Measurements from ENCODE around the gene TRIP10.
A peak's percentile ranks its signal among the peaks of the same experiment; 100 is the strongest.
"Not testable (repeated sequence)": the region's sequence is repeated elsewhere in the genome, so short reads cannot be mapped to it uniquely, and the experiment has no call there.

The TRIP10 gene

DNA sequence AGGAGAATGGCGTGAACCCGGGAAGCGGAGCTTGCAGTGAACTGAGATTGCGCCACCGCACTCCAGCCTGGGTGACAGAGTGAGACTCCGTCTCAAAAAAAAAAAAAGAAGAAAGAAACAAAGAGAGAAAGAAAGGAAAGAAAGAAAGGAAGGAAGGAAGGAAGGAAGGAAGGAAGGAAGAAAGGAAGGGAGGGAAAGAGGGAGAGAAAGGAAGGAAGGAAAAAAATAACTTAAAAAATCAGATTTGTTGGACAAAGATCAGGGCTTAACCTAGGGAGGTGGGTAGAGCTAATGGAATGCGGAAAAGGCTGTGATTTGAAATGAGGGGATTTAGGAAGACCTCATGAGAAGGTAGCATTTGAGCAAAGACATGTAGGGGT lies 32.2 kb downstream of the TRIP10 start:
- not testable (repeated sequence) for H3K27me3 Mint-ChIP-seq (ENCODE audit: low read depth)
- peak overlapping the region; percentile 89 for H3K27ac Mint-ChIP-seq
- peak overlapping the region; percentile 56 for H3K4me3 Mint-ChIP-seq
- H3K9me3 Mint-ChIP-seq: peaks cover 12% of the 10 kb centered on the region
- peaks cover 27% of the 10 kb centered on the region for H3K36me3 Mint-ChIP-seq (ENCODE audit: low read depth)
- peaks cover 46% of the 10 kb centered on the region for H3K4me1 Mint-ChIP-seq (ENCODE audit: low read depth)

DNA sequence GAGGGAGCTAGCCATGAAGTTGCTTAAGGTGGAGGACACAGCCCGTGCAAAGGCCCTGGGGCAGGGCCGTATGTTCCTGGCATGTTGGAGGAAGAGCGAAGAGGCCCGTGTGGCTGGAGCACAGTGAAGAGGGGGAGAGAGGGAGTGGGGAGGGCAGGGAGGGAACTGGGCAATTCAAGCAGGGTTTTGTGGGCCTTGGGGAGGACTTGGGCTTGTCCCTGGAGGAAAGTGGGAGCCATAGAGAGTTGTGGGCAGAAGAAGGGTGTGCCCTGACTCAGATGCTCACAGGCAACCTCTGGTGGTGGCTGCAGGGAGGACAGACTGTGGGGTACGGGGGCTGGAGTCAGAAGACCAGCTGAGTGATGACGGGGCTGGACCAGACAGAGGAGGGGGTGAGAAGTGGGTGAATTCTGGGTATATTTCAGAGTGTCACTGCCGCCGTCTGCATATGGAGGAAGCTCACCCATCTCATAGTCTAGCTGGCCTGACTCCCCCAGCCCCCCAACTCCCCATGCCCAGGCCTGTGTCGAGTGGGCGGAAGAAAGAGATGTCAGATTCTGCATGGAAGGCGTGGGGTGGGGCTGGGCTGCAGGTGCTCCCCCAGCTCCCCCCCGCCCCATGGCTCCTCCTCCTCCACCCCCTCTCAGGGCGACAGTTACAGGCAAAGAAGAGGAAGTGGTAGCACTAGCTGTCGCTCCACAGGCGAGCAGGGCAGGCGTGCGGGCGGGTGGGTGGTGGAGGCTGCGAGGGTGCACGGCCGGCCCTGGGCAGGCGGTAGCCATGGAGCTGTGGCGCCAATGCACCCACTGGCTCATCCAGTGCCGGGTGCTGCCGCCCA lies 32.8 kb downstream of the TRIP10 start, which contains the start of gene VAV1:
Gene VAV1 (plus strand): TSS at position 681 of the 838 bp plus-strand sequence. CDS start 100 bp downstream, at position 781.
- peak within 1 kb of the TSS; percentile 89 for H3K27ac Mint-ChIP-seq
- peaks cover 32% of the 10 kb centered on the region for H3K36me3 Mint-ChIP-seq (ENCODE audit: low read depth)
- peaks cover 12% of the 10 kb centered on the region for H3K9me3 Mint-ChIP-seq
- H3K4me3 Mint-ChIP-seq: peak within 1 kb of the TSS; percentile 95
- no peaks in the 10 kb centered on the region for H3K27me3 Mint-ChIP-seq (ENCODE audit: low read depth)
- H3K4me1 Mint-ChIP-seq (ENCODE audit: low read depth): peaks cover 46% of the 10 kb centered on the region

DNA sequence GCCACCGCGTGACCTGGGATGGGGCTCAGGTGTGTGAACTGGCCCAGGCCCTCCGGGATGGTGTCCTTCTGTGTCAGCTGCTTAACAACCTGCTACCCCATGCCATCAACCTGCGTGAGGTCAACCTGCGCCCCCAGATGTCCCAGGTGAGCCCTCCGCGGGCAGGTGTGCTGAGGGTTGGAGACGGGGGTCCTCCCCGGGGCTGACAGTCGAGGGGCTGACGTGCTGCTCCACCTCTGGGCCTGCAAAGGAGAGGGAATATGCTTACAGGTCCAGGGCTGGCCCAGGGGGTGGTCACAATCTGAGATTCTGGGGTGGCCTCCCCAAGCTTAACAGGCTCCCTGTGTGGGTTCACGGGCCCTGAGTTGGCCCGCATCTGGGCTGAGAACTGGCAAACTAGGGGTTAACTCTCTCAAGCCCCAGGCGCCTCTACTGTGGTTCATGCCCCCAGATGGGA lies 33.4 kb downstream of the TRIP10 start:
- Mint-ChIP-seq H3K4me3 (peak overlapping the region; percentile 95), H3K4me1 (ENCODE audit: low read depth) (peaks cover 50% of the 10 kb centered on the region), H3K36me3 (ENCODE audit: low read depth) (peaks cover 37% of the 10 kb centered on the region), H3K27ac (peak overlapping the region; percentile 89), H3K27me3 (ENCODE audit: low read depth) (no peaks in the 10 kb centered on the region), H3K9me3 (peaks cover 12% of the 10 kb centered on the region)

DNA sequence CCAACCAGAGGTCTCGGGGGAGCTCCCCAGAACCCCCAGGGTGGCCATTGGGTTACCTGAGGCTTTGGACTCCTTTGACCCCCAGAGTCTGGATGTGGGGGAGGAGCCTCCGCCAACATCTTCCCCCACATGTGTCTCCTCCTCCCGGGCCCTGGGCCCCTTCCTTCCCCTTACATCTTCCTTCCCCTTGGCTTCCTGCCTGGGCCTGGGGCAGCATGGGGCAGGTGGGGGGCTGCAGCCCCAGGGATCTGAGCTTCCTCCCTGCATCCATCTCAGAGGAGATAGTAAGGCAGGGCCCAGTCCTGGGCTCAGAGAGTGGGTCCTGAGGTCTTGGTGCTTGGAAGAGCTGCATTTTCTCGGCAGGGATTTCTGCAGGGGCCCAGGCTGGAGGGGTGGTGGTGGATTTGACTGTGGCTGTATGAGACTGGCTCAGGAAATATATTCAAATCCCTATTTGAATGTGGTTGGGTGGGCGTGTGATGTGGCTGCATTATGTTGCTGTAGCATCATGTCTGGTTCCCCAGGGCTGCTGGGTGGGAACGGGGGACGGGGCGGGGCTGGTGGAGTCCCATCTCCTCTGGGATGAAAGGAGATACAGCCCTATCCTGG lies 33.9 kb downstream of the TRIP10 start:
- peaks cover 12% of the 10 kb centered on the region for H3K9me3 Mint-ChIP-seq
- H3K36me3 Mint-ChIP-seq (ENCODE audit: low read depth): peaks cover 40% of the 10 kb centered on the region
- H3K4me3 Mint-ChIP-seq: peak overlapping the region; percentile 95
- H3K27me3 Mint-ChIP-seq (ENCODE audit: low read depth): no peaks in the 10 kb centered on the region
- peak overlapping the region; percentile 89 for H3K27ac Mint-ChIP-seq
- H3K4me1 Mint-ChIP-seq (ENCODE audit: low read depth): peaks cover 50% of the 10 kb centered on the region

DNA sequence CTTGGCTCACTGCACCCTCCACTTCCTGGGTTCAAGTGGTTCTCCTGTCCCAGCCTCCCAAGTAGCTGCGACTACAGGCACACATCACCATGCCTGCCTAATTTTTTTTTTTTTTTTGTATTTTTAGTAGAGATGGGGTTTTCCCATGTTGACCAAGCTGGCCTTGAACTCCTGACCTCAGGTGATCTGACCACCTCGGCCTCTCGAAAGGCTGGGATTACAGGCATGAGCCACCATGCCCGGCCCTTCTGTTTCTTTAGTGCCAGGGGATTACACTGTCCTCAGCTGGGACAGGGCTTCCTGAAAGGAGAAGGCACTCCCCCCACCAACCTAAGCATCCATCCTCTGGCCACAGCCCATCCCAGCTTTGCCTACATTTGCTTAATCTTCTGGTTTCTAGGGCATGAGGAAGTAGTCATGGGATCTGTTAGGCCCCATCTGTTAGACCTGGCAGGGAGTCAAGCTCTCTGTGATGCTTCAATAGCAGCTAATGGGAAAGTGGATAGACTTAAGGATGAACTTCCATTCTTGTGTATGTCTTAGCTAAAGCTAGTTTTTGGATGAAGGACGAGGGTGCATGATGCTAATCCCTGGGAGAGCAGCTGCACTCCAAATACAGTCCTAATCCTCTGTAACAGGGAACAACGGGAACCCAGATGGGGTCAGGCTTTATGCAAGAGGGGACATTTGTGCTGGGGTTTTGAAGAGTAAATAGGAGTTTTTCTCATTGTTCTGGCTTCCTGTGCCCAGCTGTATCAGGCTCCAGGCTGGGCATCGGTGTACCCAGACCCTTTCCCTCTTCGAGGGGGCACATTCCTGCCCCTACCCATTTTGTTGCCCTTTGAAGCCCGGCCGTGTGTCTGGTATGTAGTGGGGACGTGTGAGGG lies 35.6 kb downstream of the TRIP10 start:
- H3K4me1 Mint-ChIP-seq (ENCODE audit: low read depth): peaks cover 52% of the 10 kb centered on the region
- H3K9me3 Mint-ChIP-seq: peaks cover 12% of the 10 kb centered on the region
- H3K4me3 Mint-ChIP-seq: peak overlapping the region; percentile 95
- H3K27ac Mint-ChIP-seq: peak overlapping the region; percentile 49
- no peaks in the 10 kb centered on the region for H3K27me3 Mint-ChIP-seq (ENCODE audit: low read depth)
- H3K36me3 Mint-ChIP-seq (ENCODE audit: low read depth): peaks cover 41% of the 10 kb centered on the region

DNA sequence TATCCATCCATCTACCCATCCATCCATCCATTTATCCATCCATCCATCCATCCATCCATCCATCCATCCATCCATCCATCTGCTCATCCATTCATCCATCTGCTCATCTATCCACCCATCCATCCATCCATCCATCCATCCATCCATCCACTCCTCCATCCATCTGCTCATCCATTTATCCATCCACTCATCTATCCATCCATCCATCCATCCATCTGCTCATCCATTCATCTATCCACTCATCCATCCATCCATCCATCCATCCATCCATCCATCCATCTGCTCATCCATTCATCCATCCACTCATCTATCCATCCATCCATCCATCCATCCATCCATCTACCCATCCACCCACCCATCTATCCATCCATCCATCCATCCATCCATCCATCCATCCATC lies 36.6 kb downstream of the TRIP10 start:
- not testable (repeated sequence) for H3K27me3 Mint-ChIP-seq (ENCODE audit: low read depth)
- Mint-ChIP-seq H3K4me3 (peak overlapping the region; percentile 65), H3K27ac (peak overlapping the region; percentile 47), H3K36me3 (ENCODE audit: low read depth) (peaks cover 44% of the 10 kb centered on the region), H3K9me3 (peaks cover 12% of the 10 kb centered on the region), H3K4me1 (ENCODE audit: low read depth) (peaks cover 54% of the 10 kb centered on the region)

DNA sequence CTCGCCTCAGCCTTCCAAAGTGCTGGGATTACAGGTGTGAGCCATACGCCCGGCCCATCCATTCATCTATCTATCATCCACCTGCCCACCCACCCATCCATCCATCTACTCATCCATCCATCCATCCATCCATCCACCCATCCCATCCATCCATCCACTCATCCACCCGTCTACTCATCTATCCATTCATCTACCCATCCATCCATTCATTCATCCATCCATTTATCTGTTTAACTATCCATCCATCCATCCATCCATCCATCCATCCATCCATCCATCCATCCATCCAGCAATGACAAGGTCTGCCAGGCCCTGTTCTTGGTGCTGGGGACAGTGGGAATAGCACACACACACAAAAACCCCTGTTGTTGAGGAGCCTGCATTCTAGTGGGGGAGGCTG lies 37.5 kb downstream of the TRIP10 start:
- peaks cover 46% of the 10 kb centered on the region for H3K36me3 Mint-ChIP-seq (ENCODE audit: low read depth)
- peaks cover 12% of the 10 kb centered on the region for H3K9me3 Mint-ChIP-seq
- peaks cover 55% of the 10 kb centered on the region for H3K4me1 Mint-ChIP-seq (ENCODE audit: low read depth)

DNA sequence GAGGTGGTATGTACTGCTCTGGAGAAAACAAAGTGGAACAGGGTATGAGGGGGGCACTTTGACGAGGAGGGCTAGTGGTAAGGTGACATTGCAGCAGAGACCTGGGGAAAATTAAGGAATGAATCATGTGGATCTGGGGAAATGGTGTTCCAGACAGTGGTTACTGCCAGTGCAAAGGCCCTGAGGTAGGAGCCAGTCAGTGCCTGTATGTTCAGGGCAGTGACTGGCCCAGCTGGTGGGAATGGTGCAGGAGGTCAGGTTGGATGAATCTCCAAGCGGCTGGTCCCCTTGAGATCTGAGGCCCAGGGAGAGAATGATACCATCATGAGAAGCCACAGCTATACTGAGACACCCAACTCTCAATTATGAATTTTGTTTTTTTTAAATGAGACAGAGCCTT lies 38.0 kb downstream of the TRIP10 start:
- H3K4me3 Mint-ChIP-seq: peak overlapping the region; percentile 1
- no peaks in the 10 kb centered on the region for H3K27me3 Mint-ChIP-seq (ENCODE audit: low read depth)
- peaks cover 50% of the 10 kb centered on the region for H3K4me1 Mint-ChIP-seq (ENCODE audit: low read depth)
- H3K36me3 Mint-ChIP-seq (ENCODE audit: low read depth): peaks cover 45% of the 10 kb centered on the region
- H3K9me3 Mint-ChIP-seq: peaks cover 12% of the 10 kb centered on the region
- H3K27ac Mint-ChIP-seq: peak overlapping the region; percentile 18

More for the DNA sequence above, 37.5 kb downstream of the TRIP10 start:
- peak overlapping the region; percentile 1 for H3K4me3 Mint-ChIP-seq
- H3K27ac Mint-ChIP-seq: peak overlapping the region; percentile 18
- H3K27me3 Mint-ChIP-seq (ENCODE audit: low read depth): no peaks in the 10 kb centered on the region

DNA sequence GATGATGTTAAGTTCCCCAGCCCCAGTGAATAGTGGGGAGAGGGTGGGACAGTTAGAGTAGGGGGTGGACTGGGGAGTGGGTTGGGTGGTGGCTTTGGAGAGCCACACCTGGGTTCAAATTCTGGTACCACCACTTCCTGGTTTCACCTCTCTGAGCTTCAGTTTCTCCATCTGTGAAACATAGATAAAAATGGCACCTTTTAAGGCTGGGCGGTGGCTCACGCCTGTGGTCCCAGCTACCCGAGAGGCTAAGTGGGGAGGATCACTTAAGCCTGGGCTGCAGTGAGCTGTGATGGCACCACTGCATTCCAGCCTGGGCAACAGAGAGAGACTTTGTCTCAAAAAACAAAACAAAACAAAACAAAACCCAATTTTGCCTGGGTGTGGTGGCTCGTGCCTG lies 38.9 kb downstream of the TRIP10 start:
- Mint-ChIP-seq H3K27me3 (ENCODE audit: low read depth) (no peaks in the 10 kb centered on the region), H3K4me3 (peak overlapping the region; percentile 25), H3K27ac (peak overlapping the region; percentile 52), H3K36me3 (ENCODE audit: low read depth) (peaks cover 43% of the 10 kb centered on the region), H3K9me3 (peaks cover 12% of the 10 kb centered on the region), H3K4me1 (ENCODE audit: low read depth) (peaks cover 50% of the 10 kb centered on the region)

DNA sequence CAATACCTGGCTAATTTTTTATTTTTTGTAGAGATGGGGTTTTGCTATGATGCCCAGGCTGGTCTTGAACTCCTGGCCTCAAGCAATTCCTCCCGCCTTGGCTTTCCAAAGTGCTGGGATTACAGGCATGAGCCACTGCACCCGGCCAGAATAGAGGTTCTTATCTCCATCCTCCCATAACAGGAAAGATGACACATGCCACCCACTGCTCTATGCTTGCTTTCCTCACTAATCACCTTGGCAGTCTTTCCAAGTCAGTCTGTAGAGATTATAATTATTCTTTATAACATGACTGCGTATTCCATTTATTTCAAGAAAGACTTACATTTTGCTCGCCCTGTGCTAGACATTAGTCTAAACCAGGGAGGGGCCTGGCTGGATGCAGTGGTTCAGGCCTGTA lies 39.7 kb downstream of the TRIP10 start:
- Mint-ChIP-seq H3K4me3 (no peak overlapping the region), H3K27me3 (ENCODE audit: low read depth) (no peaks in the 10 kb centered on the region), H3K9me3 (peaks cover 12% of the 10 kb centered on the region), H3K4me1 (ENCODE audit: low read depth) (peaks cover 47% of the 10 kb centered on the region), H3K36me3 (ENCODE audit: low read depth) (peaks cover 38% of the 10 kb centered on the region), H3K27ac (no peak overlapping the region)

DNA sequence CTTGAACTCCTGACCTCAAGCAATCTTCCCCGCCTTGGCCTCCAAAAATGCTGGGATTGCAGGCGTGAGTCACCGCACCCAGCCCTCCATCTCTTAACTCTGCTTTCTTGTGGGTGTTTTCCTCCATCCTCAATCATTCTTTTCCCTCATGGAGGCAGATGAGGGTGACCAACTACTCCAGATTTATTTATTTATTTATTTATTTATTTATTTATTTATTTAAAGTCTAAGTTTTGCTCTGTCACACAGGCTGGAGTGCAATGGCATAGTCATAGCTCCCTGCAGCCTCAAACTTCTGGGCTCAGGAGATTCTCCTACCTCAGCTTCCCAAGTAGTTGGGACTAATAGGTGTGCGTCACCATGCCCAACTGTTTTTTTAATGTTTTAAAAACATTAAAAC lies 47.9 kb downstream of the TRIP10 start:
- Mint-ChIP-seq H3K9me3 (no peaks in the 10 kb centered on the region), H3K4me3 (no peak overlapping the region), H3K27ac (no peak overlapping the region), H3K4me1 (ENCODE audit: low read depth) (peaks cover 35% of the 10 kb centered on the region), H3K27me3 (ENCODE audit: low read depth) (no peaks in the 10 kb centered on the region), H3K36me3 (ENCODE audit: low read depth) (peaks cover 32% of the 10 kb centered on the region)

DNA sequence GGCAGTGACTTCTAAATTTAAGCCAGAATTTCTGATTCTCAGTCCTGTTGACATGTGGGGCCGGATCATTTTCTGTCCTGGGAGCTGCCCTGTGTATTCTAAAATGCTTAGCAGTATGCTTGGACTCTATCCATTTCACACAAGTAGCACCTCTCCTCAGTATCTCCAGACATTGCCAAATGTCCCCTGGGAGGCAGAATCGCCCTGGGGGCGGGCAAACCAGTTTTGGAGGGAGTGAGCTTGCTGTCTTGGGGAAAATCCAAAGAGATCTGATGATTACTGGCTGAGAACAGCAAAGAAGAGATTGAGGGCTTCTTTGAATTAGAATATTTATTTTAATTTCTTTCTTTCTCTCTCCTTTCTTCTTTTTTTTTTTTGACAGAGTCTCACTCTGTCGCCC lies 49.4 kb downstream of the TRIP10 start:
- Mint-ChIP-seq H3K27me3 (ENCODE audit: low read depth) (no peaks in the 10 kb centered on the region), H3K9me3 (peaks cover under 1% of the 10 kb centered on the region), H3K4me3 (no peak overlapping the region), H3K4me1 (ENCODE audit: low read depth) (peaks cover 42% of the 10 kb centered on the region), H3K36me3 (ENCODE audit: low read depth) (peaks cover 41% of the 10 kb centered on the region), H3K27ac (no peak overlapping the region)

DNA sequence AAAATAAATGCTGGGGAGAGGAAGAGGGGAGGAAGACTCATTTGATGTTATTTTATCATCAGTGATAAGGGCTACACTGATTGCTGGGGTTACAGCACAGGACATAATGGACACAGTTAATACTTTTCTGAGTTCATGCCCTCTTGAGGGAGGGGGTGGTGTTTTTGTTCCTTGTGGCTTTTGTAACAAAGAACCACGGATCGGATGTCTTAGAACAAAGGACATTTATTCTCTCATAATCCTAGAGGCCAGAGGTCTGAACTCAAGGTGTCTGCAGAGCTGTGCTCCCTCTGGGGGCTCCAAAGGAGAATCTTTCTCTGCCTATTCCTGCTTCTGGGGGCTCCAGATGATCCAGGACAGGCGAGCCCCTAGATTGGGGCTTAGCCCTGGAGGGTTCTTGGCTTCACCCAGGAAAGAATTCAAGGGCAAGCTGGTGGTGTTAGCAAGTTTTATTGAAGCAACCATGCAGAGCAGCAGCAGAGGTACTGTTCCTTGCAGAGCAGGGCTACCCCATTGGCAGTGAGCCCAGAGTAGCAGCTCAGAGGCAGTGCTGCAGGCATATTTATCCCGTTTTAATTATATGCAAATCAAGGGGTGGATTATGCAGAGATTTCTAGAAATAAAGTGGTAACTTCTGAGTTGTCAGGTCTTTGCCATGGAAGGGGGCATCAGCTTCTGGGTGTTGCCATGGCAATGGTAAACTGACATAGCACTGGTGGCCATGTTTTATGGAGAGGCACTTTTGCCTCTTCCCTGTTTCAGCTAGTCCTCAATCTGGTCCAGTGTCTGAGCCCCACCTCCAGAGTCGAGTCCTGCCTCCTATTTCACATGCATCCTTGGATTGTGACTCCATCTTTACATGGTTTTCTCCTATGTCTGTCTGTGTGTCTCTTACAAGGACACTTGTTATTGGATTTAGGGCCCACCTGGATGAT lies 51.0 kb downstream of the TRIP10 start:
- Mint-ChIP-seq H3K27ac (no peak overlapping the region), H3K4me3 (no peak overlapping the region), H3K9me3 (peaks cover 11% of the 10 kb centered on the region), H3K27me3 (ENCODE audit: low read depth) (no peaks in the 10 kb centered on the region), H3K4me1 (ENCODE audit: low read depth) (peaks cover 44% of the 10 kb centered on the region), H3K36me3 (ENCODE audit: low read depth) (peaks cover 47% of the 10 kb centered on the region)

Measured in T-helper 1 cell treated with Interleukin-12 subunit alpha and Interleukin-12 subunit beta and Interleukin-4 antibody, amounts not matched to agents 30 μg/mL and 1 μg/mL, for 36 hours (primary cell).